ENCODE data around the gene PODNL1.
A peak's percentile ranks its signal among the peaks of the same experiment; 100 is the strongest.
"Not testable (repeated sequence)": the region's sequence is repeated elsewhere in the genome, so short reads cannot be mapped to it uniquely, and the experiment has no call there.

Gene PODNL1

DNA sequence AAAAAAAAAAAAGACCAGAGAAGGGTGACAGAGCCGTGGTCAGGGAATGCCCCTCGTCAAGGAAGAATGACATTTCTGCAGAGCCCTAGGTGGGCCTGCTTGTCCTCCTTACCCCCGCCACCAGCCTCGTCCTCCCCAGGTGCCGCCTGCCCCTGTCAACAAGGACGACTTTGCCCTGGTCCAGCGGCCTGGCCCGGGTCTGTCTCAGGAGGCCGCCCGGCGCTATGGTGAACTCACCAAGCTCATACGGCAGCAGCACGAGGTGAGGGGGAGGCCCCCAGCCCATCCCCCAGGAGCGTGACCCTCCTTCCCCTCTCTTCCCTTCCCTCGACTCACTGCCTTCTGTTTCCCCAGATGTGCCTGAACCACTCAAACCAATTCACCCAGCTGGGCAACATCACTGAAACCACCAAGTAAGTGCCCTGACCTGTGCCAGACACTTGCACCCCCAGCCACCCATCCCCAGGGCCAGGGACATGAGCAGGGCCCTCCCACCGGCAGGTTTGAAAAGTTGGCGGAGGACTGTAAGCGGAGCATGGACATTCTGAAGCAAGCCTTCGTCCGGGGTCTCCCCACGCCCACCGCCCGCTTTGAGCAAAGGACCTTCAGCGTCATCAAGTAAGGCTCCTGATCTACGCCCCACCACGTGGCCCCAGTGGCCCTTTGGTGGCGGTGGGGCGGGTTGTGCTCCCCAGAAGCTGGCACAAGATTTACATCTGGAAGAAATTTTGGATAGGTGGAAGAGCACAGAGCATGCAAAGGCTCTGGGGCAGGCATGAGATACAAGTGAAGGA, 14.8 kb downstream of the PODNL1 start:
- no peak for DNase-seq

DNA sequence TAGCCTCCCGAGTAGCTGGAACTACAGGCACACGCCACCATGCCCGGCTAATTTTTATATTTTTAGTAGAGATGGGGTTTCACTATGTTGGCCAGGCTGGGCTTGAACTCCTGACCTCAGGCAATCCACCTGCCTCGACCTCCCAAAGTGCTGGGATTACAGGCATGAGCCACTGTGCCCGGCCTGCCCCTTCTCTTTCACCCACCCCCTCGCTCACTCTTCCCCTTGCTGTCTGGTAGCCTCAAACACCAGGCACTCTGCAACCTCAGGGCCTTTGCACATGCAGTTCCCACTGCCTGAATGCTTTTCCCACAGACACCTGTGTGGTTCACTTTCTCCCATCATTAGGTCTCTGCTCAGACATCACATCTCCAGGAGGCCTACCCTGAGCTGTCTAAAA, 16.1 kb downstream of the PODNL1 start:
- DNase-seq: not testable (repeated sequence)

DNA sequence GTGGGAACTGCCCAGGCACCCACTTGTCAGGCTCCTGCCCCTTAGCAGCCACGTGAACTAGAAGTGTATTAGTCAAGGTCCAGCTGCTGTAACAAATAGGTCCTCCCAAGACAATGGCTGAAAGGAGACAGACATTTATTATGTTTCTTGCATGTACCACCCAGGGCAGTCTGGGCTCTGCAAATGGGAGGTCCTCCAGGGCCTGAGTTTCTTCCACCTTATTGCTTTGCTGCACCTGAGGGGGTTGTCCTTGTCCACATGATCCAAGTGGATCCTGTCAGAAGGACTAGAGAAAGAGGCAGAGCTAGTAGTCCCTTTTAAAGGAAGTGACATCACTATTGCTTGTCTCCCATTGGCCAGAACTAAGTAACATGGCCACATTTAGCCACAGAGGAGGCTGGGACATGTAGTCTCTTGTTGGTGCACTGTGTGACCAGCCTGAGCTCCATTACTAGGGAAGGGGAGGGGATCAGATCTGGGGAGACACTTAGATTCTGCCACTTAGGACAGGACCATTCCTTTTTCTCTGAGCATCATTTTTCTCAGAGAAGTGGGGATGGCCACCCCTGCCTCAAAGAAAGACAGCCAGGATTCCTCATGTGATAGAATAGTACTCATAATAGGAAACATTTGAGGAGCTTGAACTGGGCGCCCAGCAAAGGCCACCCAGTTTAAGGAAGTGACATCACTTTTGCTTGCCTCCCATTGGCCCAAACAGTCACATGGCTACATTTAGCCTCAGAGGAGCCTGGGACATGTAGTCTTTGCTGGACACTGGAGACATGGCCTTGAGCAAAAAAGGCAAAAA, 17.1 kb downstream of the PODNL1 start:
- DNase-seq: peak; percentile 34

DNA sequence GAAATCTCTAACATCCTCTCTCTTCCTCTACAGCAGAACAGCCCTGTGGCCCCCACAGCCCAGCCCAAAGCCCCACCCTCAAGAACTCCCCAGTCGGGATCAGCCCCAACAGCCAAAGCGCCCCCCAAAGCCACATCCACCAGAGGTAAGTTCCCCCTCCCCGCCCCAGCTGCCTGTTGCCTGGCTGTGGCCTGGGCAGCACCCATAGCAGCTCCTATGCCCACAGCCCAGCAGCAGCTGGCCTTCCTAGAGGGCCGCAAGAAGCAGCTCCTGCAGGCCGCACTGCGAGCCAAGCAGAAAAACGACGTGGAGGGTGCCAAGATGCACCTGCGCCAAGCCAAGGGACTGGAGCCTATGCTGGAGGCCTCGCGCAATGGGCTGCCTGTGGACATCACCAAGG, 17.7 kb downstream of the PODNL1 start:
- no peak for DNase-seq

DNA sequence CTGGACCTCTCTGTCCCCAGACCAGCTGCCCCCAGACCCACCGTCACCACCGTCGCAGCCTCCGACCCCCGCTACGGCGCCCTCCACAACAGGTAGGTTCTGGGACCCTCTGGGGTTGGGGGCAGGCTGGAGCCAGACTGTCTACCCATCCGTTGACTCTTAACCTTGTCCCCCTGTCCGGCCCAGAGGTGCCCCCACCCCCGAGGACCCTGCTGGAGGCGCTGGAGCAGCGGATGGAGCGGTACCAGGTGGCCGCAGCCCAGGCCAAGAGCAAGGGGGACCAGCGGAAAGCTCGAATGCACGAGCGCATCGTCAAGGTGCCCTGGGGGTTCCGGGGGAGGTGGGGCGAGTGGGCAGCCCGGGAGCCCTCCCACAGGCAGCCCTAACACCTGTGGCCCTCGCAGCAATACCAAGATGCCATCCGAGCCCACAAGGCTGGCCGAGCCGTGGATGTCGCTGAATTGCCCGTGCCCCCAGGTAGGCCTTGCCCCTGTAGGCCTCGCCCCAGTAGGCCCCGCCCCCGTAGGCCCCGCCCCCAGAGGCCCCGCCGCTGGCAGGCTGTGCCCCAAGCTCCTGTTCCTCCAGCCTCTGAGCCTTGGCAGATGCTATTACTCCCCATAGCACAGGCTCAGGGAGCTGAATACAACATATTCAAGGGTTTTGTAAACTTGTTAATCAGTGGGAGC, 19.3 kb downstream of the PODNL1 start:
- no peak for DNase-seq

DNA sequence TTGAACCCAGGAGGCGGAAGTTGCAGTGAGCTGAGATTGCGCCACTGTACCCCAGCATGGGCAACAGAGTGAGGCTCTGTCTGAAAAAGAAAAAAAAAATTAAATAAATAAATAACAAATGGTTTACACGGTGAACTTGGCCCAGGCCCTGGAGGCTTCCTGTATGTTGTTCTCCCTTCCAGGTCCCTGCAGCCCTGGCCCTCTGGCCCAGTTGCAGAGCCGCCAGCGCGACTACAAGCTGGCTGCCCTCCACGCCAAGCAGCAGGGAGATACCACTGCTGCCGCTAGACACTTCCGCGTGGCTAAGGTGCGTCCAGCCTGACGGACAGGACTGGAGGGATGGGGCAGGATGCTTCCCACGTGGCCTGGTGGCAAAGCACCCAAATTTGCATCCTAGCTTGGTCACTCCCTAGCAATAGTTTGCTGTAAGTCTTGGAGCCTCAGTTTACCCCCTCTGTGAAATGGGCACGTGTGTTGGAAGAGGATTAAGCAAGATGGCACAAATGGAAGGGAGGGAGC, 20.3 kb downstream of the PODNL1 start:
- DNase-seq: no peak

DNA sequence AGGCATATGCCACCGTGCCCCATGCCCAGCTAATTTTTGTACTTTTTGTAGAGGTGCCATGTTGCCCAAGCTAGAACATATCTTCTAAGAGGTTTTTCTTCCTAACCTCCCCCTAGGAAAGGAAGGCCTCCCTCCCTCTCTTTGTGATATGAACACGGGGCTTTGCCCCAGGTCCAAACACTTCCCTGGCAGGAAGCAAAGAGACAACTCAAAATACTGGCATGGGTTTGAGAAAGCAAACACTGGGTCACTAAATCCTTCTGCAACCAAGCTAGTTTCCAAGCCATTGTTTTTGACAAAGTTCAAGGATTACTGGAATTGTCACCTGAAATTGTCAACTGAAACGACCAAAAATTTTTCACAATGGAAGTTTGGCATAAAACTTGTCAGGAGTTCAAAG, 23.4 kb downstream of the PODNL1 start:
- DNase-seq: no peak

DNA sequence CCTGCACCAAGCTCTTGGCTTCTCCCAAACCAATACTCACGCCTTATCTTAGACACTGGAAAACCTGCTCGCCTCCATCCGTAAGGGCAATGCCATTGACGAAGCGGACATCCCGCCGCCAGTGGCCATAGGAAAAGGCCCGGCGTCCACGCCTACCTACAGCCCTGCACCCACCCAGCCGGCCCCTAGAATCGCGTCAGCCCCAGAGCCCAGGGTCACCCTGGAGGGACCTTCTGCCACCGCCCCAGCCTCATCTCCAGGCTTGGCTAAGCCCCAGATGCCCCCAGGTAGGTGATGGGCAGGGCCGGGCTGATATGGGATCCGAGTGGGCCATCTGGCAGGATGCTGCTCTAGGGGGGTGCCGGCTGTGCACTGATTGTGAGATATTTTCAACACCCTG, 24.9 kb downstream of the PODNL1 start:
- DNase-seq: no peak

DNA sequence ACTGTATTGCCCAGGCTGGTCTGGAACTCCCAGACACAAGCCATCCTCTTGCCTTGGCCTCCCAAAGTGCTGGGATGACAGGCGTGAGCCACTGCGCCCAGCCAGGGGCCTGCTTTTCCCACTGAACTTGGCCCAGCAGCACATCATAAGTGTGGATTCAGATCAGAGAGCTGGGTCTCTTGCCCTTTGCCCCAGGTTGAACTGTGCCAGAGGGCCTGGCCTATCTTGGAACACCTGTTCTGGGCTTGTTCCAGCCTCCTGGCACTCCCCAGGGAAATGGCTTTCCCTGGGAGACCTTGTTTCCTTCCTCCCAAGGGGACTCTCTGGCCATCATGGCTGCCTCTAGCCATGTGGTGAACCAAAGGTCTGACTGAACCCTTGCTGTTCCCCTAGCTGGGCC, 28.8 kb downstream of the PODNL1 start:
- DNase-seq: no peak

DNA sequence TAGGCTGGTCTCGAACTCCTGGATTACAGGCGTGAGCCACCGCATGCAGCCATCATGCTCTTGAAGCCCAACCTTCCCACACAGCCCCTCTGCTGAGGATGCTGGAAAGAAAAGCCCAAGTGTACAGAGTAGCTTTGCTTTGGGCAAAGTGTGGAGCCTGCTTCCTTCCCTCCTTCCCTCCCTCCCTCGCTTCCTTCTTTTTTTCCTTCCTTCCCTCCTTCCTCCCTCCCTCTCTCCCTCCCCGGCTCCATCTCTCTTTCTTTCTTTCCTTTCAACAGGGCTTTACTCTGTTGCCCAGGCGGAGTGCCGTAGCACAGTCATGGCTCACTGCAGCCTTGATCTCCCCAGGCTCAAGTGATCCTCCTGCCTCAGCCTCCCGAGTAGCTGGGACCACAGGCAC, 29.5 kb downstream of the PODNL1 start:
- DNase-seq: no peak

DNA sequence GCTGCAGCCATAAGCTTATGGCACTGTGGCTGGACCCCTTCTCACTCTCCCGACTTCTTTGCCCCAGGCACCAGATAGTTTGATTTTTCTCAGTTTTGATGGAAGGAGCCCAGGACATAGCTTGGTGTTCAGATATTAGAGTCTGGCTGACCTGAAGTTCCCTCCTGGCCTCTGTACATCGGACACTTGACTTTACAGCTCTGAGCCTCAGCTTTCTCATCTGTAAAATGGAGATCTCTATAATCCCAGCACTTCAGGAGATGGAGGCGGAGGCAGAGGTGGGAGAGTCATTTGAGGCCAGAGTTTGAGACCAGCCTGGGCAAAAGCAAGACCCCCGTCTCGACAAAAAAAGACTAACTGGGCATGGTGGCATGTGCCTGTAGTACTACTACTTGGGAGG, 31.3 kb downstream of the PODNL1 start:
- no peak for DNase-seq

DNA sequence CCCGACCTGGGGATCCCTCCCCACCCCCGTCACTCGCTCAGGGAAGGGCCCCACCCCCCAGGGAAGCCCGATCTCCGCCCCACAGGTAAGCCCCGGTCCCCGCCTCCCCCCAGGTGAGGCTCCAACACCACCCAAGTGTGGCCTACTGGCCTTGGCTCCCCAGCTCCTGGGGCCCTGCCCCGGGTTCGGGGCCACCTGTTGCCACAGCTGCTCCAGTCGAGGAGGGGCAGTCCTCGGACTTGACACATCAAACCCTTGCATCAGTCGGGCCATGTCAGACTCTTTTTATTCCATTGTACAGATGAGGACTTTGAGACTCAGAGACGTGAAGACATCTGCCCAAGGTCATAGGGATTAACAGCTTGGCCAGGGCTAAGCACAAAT, 31.7 kb downstream of the PODNL1 start:
- no peak for DNase-seq

DNA sequence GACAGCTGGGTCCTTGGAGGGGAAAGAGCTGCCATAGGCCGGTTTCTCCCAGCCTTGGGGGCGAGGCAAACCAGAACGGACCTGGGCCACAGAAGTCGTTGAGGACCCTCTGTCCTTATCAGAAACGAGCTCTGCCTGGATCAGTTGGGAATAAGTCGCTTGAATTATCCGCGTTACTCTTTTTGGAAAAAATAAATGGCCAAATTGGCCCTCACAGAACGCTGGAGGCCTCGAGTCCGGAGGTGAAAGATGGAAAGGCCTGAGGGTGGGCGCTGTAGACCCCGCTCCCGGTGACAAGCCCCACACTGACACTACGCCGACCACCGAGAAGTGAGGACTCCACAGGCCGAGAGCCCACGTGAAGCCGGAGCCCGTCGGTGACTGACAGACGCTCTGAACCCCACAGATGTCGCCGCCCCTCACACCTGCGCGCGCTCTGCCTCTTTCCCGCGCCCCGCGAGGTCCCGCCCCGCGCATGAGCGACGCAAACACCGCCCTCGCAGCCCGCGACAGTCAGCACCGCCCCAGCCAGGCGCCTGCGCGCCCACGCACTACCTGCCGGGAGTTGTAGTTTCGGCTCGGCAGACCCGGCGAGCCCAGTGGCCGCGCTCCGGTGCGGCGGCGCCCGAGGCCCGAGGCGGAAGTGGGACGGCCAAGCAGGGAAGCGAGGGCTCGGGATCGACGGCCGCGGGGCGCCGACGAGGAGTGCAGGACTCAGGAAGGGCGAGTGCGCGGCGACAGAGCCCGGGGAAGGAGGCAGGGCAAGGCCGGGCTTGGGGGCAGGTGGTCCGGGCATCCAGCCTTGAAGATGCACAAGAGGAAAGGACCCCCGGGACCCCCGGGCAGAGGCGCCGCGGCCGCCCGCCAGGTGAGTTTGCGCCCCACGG, 32.3 kb downstream of the PODNL1 start, which contains the start of the genes BRME1 and CC2D1A:
BRME1 (minus strand) TSS at position 484 of the 887 bp plus-strand sequence. CDS start 1,225 bp downstream, outside the sequence.
CC2D1A (plus strand) TSS at position 568 of the 887 bp plus-strand sequence; CDS start at position 809, 241 bp downstream.
- peak; percentile 96 for DNase-seq

DNA sequence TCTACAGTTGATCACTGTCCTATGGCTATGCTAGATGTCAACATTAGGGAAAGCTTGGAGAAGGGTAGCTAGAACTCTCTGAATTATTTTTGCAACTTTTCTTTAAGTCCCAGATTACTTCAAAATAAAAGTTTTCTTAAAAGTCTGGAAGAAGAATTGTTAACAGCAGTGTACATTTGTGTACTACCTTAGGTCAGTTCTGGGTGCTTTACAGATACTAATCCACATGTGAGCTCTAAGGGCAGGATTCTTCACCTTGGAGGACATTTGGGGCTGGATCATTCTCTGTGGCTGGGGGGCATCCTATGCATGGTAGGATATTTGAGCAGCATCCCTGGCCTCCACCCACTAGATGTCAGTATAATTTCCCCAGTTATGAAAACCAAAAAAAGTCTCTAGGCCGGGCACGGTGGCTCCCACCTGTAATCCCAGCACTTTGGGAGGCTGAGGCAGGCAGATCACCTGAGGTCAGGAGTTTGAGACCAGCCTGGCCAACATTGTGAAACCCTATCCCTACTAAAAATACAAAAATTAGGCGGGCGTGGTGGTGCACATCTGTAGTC, 35.1 kb downstream of the PODNL1 start:
- no peak for DNase-seq

DNA sequence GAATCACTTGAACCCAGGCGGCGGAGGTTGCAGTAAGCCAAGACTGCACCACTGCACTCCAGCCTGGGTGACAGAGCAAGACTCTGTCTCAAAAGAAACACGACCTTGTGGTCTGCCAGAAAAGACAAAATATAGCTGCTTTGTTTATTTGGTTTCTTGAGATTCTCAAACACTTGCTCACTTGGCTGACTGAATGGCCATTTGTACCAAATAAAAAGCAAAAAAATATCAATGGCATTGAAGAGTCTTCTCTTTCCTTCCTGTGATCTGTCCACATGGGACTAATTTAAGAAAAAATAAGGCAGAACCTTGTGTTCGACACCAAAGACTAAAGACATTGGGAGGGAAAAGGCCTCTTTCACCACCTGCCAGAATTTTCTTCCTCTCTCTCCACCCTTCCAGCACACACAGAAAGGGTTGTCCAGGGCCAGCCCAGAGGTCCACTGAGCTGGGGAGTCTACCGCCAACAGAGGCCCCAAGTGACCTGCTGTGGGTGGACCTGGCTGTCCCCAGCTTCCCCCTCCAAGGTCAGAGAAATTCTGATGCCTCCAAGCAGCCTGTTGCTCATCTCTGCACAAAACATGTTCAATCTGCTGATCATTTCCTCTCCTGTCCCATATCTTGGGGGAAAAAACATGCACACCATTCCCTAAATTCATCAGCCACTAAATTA, 38.2 kb downstream of the PODNL1 start:
- no peak for DNase-seq

DNA sequence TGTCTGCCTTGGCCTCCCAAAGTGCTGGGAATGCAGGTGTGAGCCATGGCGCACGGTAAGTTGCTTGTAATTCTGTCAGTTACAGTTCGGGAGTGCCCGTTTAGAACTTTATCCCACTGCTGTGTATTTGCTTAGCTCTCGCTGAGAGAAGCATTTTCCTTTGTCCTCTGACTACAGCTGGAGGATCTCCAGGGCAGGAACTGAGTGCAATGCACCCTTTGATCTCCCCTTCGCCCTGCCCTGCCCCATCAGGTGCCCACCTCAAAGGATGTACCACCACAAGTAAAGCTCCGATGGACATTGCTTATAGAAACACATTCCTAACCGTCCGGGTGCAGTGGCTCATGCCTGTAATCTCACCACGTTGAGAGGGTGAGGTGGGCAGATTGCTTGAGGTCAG, 38.8 kb downstream of the PODNL1 start:
- DNase-seq: no peak

DNA sequence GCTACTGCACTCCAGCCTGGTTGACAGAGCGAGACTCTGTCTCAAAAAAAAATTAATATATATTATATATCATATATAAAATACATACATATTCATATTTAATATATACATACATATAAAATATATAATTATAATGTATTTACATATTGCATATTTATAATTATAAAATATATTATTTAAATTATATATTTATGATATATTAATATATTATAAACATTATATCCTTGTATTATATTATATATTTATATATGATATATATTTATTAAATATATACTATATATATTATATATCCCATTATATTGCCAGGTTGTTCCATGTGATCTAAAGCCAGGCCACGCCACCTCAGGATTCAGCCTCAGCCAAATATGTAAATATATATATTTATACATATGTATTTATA, 42.0 kb downstream of the PODNL1 start:
- DNase-seq: no peak

DNA sequence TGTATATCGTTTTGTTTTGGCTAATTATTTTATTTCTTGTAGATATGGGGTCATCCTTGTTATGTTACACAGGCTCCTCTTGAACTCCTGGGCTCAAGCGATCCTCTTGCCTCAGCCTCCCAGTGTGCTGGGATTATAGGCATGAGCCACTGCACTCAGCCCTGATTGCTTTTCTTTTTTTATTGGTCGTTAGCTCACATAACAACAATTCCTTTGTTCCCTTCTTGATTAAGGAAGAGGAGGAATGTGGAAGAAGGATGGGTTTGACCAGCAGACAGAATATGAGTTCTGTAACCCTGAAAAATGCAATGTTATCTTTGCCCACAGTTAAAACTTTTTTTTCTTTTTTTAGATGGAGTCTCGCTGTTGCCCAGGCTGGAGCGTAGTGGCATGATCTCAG, 43.7 kb downstream of the PODNL1 start:
- no peak for DNase-seq

DNA sequence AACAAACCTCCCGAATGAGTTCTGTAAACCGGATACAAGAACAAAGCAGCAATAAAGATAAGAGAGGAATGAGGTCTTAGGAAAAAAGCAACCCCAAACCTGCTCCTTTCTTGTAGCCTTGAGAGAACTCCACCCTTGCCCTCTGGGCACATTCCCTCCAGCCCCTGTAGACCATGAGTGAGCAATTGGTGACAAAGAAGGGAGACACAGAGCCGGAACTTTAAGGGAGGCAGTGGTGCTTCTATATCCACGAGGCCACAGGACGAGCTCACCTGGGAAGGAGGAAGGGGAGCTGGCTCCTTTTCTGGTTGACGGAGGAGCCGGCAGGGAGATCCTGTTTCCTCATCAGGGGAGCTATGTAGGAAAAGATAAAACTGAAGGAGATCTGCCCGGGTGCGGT, 45.3 kb downstream of the PODNL1 start:
- no peak for DNase-seq

DNA sequence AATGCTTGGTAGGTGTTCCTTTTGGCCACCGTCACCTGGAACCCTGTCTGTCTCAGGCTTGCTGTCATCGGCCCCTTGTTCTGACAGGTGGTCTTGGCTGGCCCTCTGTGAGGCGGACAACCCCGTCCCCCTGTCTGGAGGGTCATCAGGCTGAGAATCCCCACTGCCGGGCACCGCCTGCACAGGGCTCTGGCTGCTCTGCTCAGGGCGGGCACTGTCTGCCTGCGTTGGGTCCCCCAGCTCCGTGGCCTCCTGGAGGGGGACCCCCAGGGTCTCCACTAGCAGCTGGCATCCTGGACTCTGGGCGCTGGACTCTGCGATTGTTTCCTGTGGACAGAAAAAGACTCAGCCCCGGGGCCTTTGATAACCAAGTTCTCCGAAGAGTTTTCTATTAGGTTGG, 48.1 kb downstream of the PODNL1 start:
- DNase-seq: no peak

DNA sequence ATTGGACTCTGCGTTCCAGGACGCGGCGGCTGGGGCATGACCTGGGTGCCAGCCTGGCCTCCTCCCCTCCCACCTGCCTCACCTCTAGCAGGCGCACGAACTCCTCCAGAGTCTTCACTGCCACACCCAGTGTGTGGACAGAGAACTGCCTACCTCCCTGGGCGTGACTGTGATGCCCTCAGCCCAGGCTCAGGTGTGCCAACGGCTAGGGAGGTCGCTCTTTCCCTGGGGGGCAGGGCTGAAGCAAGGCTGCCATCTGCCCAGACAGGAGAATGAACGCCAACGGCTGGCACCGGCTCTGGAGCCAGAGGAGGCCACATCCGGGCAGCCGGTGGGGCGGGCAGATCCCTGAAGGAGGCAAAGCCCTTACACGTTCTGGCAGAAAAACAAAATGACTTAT, 49.9 kb downstream of the PODNL1 start:
- DNase-seq: no peak

All from stimulated activated CD4-positive, alpha-beta T cell treated with anti-CD3 and anti-CD28 coated beads, Interleukin-1b, Interleukin-23, amount 100 ng/mL, for 48 hours (primary cell).